Mammary epithelial cell (primary cell): ENCODE data around the gene SLC6A11.

Experiments used
- EZH2 ChIP-seq: IDR thresholded peaks from 2 replicates; pipeline ENCODE4 v1.6.1; 2012; ENCODE audit warnings: low read length, inconsistent platforms, borderline replicate concordance
- TF ChIP-seq, protein P1 (sequence below), 2 donors: IDR thresholded peaks in 1 of 2; conservative IDR thresholded peaks in 1 of 2; 2 replicates each; pipeline ENCODE4 v1.5.1; 2011 to 2012; ENCODE audit warnings: inconsistent platforms in 2 of 2, low read length in 2 of 2, mild to moderate bottlenecking in 2 of 2, control low read depth in 1 of 2, low read depth in 1 of 2; ENCODE audit not compliant: insufficient read depth in 1 of 2; ENCODE audit errors: extremely low read depth in 1 of 2

DNA sequence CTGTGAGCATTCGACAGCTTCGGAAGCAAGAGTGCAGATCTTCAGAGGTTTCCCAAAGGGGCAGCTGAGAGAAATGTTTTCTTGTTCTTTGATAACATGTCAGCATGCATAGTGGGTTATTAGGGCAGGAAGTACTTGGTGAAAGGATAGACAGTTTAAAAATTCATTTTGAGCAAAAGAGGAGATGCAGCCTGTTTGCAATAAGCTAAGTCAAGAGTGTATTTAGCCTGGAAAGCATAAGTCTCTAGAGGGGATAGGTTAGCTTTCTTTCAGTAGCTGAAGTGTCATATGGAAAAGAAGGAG lies 7.4 kb downstream of the SLC6A11 start:
- no peak for TF ChIP-seq EZH2
- TF ChIP-seq, protein P1, sequence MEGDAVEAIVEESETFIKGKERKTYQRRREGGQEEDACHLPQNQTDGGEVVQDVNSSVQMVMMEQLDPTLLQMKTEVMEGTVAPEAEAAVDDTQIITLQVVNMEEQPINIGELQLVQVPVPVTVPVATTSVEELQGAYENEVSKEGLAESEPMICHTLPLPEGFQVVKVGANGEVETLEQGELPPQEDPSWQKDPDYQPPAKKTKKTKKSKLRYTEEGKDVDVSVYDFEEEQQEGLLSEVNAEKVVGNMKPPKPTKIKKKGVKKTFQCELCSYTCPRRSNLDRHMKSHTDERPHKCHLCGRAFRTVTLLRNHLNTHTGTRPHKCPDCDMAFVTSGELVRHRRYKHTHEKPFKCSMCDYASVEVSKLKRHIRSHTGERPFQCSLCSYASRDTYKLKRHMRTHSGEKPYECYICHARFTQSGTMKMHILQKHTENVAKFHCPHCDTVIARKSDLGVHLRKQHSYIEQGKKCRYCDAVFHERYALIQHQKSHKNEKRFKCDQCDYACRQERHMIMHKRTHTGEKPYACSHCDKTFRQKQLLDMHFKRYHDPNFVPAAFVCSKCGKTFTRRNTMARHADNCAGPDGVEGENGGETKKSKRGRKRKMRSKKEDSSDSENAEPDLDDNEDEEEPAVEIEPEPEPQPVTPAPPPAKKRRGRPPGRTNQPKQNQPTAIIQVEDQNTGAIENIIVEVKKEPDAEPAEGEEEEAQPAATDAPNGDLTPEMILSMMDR (conservative IDR thresholded peaks at IDR 0.05 in 1 of 2, IDR thresholded peaks at IDR 0.05 in 1 of 2; ENCODE audit: extremely low read depth in 1 of 2, insufficient read depth in 1 of 2, low read depth in 1 of 2, low read length in 2 of 2) = no peak
